Activated CD8-positive, alpha-beta memory T cell treated with anti-CD3 and anti-CD28 coated beads for 36 hours (primary cell): ENCODE measurements around the gene NRG3. TPM values are rescaled to one million over a fixed set of nuclear protein-coding genes. Genes with fewer than 3 reads are reported as not detected.

Source experiments
- CTCF ChIA-PET: fragments of 350-600 bp; sonication (Branson Sonifier 250); formaldehyde crosslinking; loops from one replicate; lab custom pipeline; 2021; ENCODE audit warnings: antibody characterized with exemption; lab: Charles Lee
- POLR2A ChIA-PET: fragments of 350-600 bp; sonication (Branson Sonifier 250); formaldehyde crosslinking; loops from one replicate; lab custom pipeline; 2021; ENCODE audit warnings: antibody characterized with exemption; lab: Charles Lee
- total RNA-seq, 2 experiments: library from RNA; stranded (reverse); gene quantifications; one replicate each; pipeline ENCODE4 v1.2.3, GENCODE V29; 2021

Gene NRG3
- total RNA-seq, 2 experiments from 2014 or later, result not detected

DNA sequence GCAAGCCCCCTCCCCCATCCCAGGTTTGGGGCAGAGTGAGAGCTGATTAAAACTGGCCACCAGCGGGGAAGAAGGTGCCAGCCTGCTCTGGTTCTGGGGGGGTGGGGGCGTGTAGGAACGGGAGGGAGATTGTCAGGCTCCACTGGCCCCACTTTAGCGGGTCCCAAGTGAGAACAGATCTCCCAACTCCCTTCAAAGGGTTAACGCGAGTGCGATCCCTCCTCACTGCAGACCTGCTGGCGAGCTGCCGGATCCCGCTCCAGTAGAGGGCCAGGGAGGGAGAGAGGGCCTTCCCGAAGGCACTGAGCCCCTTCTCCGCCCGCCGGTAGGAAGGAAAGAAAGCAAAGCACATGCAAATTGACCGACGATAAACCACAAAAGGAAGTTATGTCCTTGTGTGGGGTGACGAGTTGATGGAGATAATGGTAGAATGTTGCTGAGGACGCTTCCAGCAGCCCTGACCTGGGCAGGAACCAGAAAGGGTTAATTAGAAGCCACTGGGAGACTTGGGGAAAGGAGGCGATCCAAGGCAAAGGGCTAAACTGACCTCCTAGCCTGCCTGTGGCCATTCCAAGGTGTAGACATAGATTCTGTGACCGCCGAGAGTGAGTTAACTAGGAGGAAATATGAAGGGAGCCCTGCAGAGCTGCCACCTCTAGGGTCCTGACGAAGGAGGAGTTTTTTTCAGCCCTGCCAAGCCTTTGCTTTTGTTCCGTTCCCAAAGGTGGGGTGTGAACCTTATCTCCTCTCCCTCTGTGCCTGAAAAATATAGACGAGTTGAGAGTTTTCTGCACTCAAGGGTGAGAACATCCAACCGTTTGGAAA, 1.5 kb downstream of the NRG3 start:
- ChIA-PET CTCF (no interaction called here), POLR2A (no interaction called here)

DNA sequence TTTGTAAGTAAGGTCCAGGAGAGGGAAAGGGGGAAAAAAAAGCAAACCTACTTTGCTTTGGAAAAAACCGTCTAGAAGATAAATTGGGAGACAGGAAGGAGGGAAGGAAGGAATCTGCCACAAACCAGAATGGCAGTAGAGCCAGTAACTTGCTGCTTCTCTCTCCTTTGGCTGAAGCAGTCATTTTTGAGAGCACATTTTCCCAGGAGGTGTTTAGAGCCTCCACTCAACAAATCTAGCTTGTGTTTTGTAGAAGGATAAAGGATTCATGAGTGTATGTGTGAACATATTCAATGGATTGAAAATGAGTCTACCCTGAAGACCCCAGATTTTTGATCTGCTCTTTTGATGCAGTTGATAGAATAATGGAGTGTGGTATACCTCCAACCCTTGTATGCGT, 2.6 kb downstream of the NRG3 start:
- POLR2A ChIA-PET, result no interaction called here
- CTCF ChIA-PET, result no interaction called here

DNA sequence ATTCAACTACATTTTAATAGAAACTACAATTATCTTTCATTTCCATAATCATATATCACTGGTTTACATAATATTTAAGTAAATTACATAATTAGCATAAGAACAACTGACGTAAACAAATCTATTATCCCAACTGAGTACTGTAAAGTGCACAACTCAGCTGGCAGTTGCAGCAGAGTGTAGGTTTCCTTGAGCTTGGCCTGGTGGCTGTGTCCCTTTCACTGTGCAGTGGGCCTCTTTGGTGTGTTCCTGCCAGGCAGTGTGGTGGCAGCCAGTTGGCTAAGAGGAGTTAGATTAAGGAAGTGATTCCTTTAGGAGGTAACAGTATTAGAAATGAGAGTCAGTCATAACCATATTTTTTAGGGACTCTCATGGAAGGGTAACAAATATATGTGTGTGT, 7.0 kb downstream of the NRG3 start:
- POLR2A ChIA-PET, result no interaction called here
- CTCF ChIA-PET, result no interaction called here

GRCh38 chr10:81884856-81885255, 9.9 kb downstream of the NRG3 start:
- POLR2A ChIA-PET, result no interaction called here
- CTCF ChIA-PET, result no interaction called here

DNA sequence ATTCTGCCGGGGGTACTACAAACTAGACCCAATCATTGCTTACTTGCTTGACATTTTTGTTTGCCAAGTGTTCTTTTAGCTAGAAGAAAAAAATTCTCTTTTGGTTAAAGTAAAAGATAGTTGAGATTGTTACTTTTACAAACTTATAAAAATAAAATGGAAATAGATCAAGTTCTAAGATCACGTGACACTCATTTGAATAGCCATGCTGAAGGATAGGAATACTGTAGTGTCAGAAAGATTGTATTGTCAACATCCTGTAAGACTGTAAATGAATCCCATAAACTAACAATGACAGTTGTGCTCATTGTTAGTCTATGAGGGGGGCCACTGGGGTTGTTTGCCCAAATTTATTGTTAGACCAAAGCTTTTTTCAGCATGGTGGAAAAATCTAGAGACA, 10.5 kb downstream of the NRG3 start:
- ChIA-PET POLR2A (no interaction called here), CTCF (no interaction called here)

DNA sequence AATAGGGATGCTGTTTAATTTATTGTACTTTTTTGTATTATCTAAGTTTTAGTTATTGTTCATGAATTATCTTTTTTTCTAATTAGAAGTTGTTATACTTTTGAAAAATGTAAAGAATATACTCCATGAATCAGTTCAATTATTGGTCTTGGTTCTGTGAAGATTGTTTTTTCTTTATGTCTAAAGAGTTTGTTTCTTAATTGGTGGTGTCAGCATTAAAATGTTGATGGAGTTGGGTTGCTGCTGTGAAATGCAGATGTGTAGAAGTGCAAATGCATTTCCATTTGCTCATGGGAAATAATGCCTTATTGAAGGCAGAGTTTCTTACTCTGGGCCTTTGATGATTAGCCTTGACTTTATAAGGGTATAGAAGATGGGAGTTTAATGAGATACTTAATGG, 11.9 kb downstream of the NRG3 start:
- ChIA-PET POLR2A (no interaction called here), CTCF (no interaction called here)

DNA sequence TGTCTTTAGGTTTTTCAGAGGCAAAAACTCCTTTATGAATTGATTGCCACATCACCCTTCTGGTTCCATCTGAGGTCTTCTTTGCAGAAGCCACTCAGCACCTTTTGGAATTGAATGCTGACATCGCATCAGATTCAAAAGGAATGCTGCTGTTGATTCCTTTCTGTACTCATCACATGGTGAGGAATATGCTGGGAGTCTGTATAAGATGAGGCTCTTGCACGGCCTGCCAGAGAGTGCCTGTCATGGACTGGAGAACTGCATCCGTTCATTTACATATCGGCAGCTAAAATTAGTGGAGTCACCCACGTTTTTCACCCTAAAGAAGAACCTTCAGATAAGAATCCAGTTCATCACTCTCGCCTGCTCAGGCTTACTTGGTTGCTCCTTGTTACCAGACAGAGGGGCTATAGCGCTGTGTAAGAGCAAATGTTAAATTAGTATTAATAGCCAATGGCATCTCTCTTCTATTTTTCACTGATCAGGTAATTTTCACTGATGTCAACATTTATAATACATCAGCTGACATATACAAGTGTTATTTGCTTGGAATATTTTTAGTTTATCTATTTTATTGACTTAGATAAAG, 14.3 kb downstream of the NRG3 start:
- CTCF ChIA-PET, result no interaction called here
- POLR2A ChIA-PET, result no interaction called here

- CTCF ChIA-PET, result no interaction called here
- POLR2A ChIA-PET, result no interaction called here
Observed at GRCh38 chr10:81894616-81895015, 19.6 kb downstream of the NRG3 start.

DNA sequence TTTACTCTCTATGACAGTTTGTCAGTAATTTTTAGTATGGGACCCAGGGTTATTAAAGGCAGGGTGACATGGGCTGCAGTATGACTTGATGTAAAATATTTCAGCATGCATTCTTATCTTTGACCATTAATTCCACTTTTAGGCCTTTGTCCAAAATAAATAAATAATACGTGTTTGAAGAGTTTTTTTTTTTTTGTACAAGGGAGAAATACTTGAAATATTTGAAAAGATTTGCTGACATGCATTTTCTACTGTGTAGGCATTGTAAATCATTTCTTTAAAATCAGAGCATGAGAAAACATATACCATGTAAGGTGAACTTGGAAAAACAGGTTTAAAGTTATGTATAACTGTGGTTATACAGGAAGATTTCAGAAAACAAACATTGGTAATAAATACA, 23.5 kb downstream of the NRG3 start:
- CTCF ChIA-PET, result no interaction called here
- POLR2A ChIA-PET, result no interaction called here

DNA sequence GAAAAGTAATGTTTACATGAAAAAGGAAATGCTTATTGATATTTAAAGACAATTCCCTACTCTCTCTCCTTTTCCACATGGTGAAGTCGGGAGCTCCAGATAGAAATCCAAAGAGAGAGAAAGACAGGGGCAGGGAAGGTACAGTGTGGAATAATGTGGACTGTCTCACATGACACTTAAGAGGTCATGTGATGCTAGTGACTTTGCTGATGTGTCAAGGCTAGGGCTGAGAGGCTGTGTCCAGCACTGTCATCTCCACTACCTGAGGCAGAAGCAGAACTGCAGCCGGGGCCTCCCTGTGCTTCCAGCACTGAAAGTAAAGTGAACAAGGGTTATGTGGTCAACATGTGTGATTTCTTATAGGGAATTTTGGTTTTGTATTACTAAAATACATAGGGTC, 26.0 kb downstream of the NRG3 start:
- ChIA-PET CTCF (no interaction called here), POLR2A (no interaction called here)

DNA sequence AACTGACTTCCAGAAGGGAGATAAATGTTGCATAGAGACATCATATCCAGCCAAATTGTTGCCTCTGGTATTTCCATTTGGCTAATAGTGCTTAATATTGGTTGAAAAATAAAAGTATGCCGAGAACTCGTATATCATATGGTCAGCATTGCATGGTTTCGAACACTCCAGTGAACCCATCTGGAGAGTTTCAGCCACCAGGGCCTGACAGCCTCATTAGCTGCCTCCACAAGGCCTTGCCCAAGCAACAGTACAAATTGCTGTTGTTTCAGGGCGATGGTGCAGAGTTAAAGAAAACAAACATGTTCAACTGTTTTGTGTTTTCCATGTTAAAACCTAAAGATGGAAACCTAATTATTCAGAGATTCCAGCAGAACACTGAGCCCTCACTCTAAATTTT, 28.5 kb downstream of the NRG3 start:
- ChIA-PET POLR2A (no interaction called here), CTCF (interaction anchor here (0.6 kb wide), 1 partner anchor 51 kb away, joined by 3 read pairs; no protein-coding TSS in a partner anchor)

DNA sequence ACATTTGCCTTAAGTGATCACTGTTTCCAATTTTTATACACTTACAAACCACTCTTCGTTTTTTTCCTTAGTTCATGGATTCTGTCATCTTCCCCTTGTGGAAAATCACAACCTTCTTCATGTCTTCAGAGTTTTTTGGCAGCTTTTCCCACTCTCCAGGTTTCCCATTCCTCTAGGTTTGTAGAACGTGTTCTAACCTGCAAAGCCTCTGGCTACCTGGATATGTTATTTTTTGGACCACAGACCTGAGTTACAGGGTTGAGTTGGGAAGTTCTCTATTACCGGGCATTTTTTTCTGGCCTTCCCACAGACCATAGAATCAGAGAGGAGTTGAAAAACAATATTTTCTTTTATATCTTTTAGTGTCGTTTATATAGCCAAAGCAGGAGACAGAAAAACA, 30.2 kb downstream of the NRG3 start:
- ChIA-PET POLR2A (no interaction called here), CTCF (no interaction called here)

- ChIA-PET POLR2A (no interaction called here), CTCF (no interaction called here)
Observed at GRCh38 chr10:81909453-81909852, 34.5 kb downstream of the NRG3 start.

GRCh38 chr10:81911328-81911727, 36.3 kb downstream of the NRG3 start:
- ChIA-PET POLR2A (no interaction called here), CTCF (no interaction called here)

DNA sequence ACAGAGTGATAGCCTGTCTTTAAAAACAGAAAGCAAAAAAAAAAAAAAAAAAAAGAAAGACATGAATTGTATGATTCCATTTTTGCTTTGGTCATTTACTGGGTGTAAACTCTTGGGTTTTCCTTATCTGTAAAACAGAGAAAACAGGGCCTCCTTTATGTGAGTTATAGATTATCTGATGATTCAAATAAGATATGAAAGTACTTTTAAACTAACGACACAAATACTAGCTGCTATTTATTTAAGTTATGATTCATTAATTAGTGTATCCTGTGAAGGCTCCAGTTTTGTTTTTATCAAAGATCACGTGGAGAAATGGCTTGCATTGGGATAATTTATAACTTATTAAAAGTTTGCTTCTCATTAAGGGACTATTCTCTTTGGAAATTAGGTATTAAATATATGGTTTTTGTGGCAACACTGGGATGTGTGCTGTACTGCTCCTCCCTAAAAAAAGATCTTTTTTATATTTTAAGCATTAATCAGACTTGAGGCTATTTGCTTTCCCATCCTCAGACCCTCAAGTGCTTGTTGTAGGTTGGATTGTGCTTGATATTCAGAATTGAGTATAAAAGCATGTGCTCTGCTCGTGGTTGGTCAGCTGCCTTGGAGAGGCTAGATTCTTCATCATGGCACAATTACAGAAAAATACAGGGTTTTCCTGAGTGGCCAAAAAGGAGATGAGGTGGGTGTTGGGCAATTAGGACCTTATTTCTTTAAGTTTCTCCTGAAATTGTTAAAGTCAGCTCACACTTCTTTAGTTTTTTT, 39.9 kb downstream of the NRG3 start:
- ChIA-PET CTCF (no interaction called here), POLR2A (no interaction called here)

DNA sequence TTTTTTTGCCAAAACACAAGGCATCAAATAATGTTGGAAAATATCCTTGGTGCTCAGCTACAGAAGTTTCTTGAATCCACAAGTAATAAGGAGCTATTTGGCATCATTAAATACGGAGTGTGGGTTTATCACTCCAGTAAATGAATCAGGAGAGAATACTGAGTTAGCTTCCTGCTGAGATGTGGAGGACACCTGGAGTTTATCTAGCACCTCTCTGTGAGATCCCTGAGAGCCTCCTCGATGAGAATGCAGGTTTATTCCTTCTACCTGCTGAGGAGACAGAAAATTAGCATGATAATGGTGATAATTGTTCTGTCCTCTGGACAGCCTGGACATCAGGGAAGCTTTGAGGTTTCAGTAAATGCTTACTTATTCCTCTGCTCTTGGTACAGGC, 40.5 kb downstream of the NRG3 start:
- ChIA-PET CTCF (no interaction called here), POLR2A (no interaction called here)

- CTCF ChIA-PET, result no interaction called here
- POLR2A ChIA-PET, result no interaction called here
Observed at GRCh38 chr10:81917666-81918065, 42.7 kb downstream of the NRG3 start.

- ChIA-PET CTCF (no interaction called here), POLR2A (no interaction called here)
Observed at GRCh38 chr10:81918766-81919165, 43.8 kb downstream of the NRG3 start.

DNA sequence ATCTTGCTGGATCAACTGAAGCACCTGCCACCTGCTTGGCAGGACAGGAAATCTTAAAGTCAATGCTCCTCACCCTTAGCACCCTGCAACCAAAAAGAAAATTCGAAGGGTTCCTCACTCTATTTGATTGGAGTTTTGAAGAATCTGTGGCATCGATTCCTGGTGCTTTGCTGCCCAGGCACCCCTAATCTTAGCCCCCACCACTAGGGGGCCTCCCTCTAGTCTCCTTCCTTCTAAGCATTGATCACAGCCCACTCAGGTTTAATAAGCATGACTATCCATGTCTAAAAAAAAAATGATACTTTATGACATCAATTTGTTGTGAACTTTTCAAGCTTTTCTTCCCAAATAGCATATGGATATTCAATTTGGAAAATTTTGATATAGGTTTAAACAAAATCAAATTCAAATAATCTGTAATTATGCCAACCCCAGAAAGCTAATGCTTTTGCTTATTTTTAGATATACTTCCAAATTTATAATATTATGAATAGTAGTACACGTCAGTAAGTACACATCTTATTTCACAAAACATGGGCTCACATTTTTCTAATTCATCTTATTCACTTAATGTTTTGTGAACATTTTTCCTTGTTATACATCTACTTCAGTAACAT, 45.3 kb downstream of the NRG3 start:
- ChIA-PET POLR2A (no interaction called here), CTCF (no interaction called here)

DNA sequence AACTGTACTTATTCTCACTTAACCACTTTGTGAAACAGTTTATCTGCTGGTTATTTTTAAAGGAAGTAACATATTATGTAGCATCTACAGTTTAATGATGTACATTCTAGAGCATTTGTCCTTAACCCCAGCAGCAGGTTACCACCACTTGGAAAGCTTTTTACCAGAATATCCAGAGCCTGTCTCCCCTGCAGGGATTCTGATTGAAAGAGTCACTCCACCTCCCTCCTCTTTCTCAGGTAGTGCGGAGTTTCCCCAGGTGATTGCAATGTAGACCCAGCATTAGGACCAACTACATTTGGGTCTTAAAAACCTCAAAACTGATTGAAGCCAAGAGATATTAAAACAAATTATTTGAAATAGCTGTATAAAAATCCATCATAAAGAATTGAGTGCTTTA, 53.1 kb downstream of the NRG3 start:
- CTCF ChIA-PET, result no interaction called here
- POLR2A ChIA-PET, result no interaction called here
